MCF 10A (cell line): ENCODE results near the gene TP53AIP1. TPM values are rescaled to one million over a fixed set of nuclear protein-coding genes. Genes with fewer than 3 reads are reported as not detected.

Experiments used
- BruUV-seq: library from RNA; stranded (reverse); fragments of 400-500 nt; replicated peaks from 2 replicates; lab custom pipeline; 2021; lab: Mats Ljungman, UMichigan
- CTCF ChIA-PET: fragments of 300-600 bp; sonication (Branson Sonifier 250); formaldehyde crosslinking; extraction: SDS; loops from one replicate; lab custom pipeline; 2021; ENCODE audit warnings: antibody characterized with exemption, inconsistent platforms; lab: Yijun Ruan, JAX
- POLR2A ChIA-PET: fragments of 300-600, 350-650 bp; sonication (Branson Sonifier 250); formaldehyde crosslinking; extraction: SDS; loops from one replicate; lab custom pipeline; 2020; ENCODE audit warnings: antibody characterized with exemption, inconsistent platforms; lab: Yijun Ruan, JAX
- DNase-seq: peaks from one replicate; pipeline ENCODE4 v3.0.0-alpha.2; 2018; ENCODE audit not compliant: unreplicated experiment
- H3K27ac Mint-ChIP-seq: one replicate; pipeline ENCODE4 v1.8.0; 2022; ENCODE audit warnings: mild to moderate bottlenecking, low read depth, mixed read lengths; ENCODE audit not compliant: unreplicated experiment
- H3K27me3 Mint-ChIP-seq: one replicate; pipeline ENCODE4 v1.8.0; 2022; ENCODE audit warnings: mixed read lengths; ENCODE audit not compliant: insufficient read depth, unreplicated experiment
- H3K36me3 Mint-ChIP-seq: one replicate; pipeline ENCODE4 v1.8.0; 2022; ENCODE audit warnings: mild to moderate bottlenecking, moderate library complexity, mixed read lengths; ENCODE audit not compliant: insufficient read depth, unreplicated experiment
- H3K4me1 Mint-ChIP-seq: one replicate; pipeline ENCODE4 v1.8.0; 2022; ENCODE audit warnings: mixed read lengths; ENCODE audit not compliant: insufficient read depth, unreplicated experiment
- H3K4me3 Mint-ChIP-seq: one replicate; pipeline ENCODE4 v1.8.0; 2022; ENCODE audit warnings: mild to moderate bottlenecking, moderate library complexity, mixed read lengths; ENCODE audit not compliant: unreplicated experiment
- H3K9me3 Mint-ChIP-seq: one replicate; pipeline ENCODE4 v1.8.0; 2022; ENCODE audit warnings: mixed read lengths; ENCODE audit not compliant: unreplicated experiment
- CTCF ChIP-seq: fragments of 200-600 bp; IDR thresholded peaks from one replicate; pipeline ENCODE4 v1.8.0; 2022; ENCODE audit warnings: antibody characterized with exemption, mild to moderate bottlenecking; ENCODE audit not compliant: unreplicated experiment
- intact Hi-C: fragments of 100-400 bp; cut with micrococcal nuclease; formaldehyde crosslinking; loops from 2 replicates; pipeline ENCODE4 v1.14.1; 2022
- total RNA-seq: library from RNA; stranded (reverse); gene quantifications from 2 replicates; pipeline ENCODE4 v1.2.3, GENCODE V29; 2022

The TP53AIP1 gene
- total RNA-seq, 1 experiment from 2014 or later: 4.5 TPM

GRCh38 chr11:128941573-128942271 is 949 bp downstream of the TP53AIP1 start:
- BruUV-seq: no TSS peak
- POLR2A ChIA-PET: interaction anchor here (2.2 kb wide), 1 partner anchor 33 kb away, joined by 14 read pairs; no protein-coding TSS in a partner anchor
- H3K4me3 Mint-ChIP-seq: no peak overlapping the region

GRCh38 chr11:128941110-128941509 is 1.6 kb downstream of the TP53AIP1 start:
- TF ChIP-seq CTCF: no peak
- POLR2A ChIA-PET: interaction anchor here (1.0 to 2.2 kb wide), 2 partner anchors 33 to 51 kb away, joined by 4 to 14 read pairs; no protein-coding TSS in a partner anchor

More at GRCh38 chr11:128941573-128942271, 949 bp downstream of the TP53AIP1 start:
- intact Hi-C loops: no loop called here
- Mint-ChIP-seq H3K36me3 (no peaks in the 10 kb centered on the region), H3K4me1 (peaks cover 22% of the 10 kb centered on the region), H3K9me3 (no peaks in the 10 kb centered on the region), H3K27me3 (no peaks in the 10 kb centered on the region), H3K27ac (peak overlapping the region; percentile 86)
- no peak for TF ChIP-seq CTCF
- peak; percentile 58 for DNase-seq
- CTCF ChIA-PET: interaction anchor here (0.6 to 26.7 kb wide), 4 partner anchors 14 to 1632 kb away, joined by 4 to 598 read pairs (median 42); partner anchors contain the start of gene KCNJ5

DNA sequence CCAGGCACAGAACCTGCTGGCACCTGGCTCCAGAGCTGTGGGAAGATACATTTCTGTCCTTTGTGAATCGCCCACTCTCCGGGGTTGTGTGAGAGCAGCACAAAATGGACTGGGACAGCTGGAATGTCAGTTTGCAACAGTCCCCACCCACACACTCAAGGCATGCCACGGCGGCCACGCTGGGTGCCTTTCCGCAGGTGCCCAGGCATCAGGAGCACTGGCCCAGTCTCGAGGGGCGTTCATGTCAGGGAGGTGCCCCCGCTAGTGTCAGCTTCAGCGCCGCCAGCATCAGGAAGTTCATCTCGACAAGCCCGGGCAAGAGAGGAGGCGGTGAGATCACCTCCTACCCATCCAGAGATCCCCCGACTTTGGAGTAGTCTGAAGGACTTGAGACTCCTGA is 2.1 kb downstream of the TP53AIP1 start:
- no peaks in the 10 kb centered on the region for H3K27me3 Mint-ChIP-seq
- TF ChIP-seq CTCF: no peak
- peak; percentile 53 for DNase-seq
- ChIA-PET POLR2A (interaction anchor here (0.5 to 2.2 kb wide), 4 partner anchors 24 to 53 kb away, joined by 3 to 14 read pairs (median 4); no protein-coding TSS in a partner anchor), CTCF (interaction anchor here (0.7 to 26.7 kb wide), 6 partner anchors 16 to 62 kb away, joined by 3 to 598 read pairs (median 12); partner anchors contain the start of gene KCNJ5)
- no peaks in the 10 kb centered on the region for H3K9me3 Mint-ChIP-seq
- intact Hi-C loops: no loop called here
- H3K4me1 Mint-ChIP-seq: peaks cover 22% of the 10 kb centered on the region
- BruUV-seq: no TSS peak
- peak overlapping the region; percentile 86 for H3K27ac Mint-ChIP-seq
- peaks cover 1% of the 10 kb centered on the region for H3K36me3 Mint-ChIP-seq
- peak overlapping the region; percentile 7 for H3K4me3 Mint-ChIP-seq

More at GRCh38 chr11:128941110-128941509, 1.6 kb downstream of the TP53AIP1 start:
- BruUV-seq: TSS peak; percentile 52
- CTCF ChIA-PET: interaction anchor here (0.7 to 26.7 kb wide), 4 partner anchors 15 to 63 kb away, joined by 3 to 598 read pairs (median 42); partner anchors contain the start of gene KCNJ5
- Mint-ChIP-seq H3K27ac (peak overlapping the region; percentile 86), H3K4me1 (peaks cover 22% of the 10 kb centered on the region), H3K4me3 (no peak overlapping the region), H3K9me3 (no peaks in the 10 kb centered on the region), H3K36me3 (no peaks in the 10 kb centered on the region), H3K27me3 (no peaks in the 10 kb centered on the region)
- intact Hi-C loops: no loop called here
- DNase-seq: no peak

DNA sequence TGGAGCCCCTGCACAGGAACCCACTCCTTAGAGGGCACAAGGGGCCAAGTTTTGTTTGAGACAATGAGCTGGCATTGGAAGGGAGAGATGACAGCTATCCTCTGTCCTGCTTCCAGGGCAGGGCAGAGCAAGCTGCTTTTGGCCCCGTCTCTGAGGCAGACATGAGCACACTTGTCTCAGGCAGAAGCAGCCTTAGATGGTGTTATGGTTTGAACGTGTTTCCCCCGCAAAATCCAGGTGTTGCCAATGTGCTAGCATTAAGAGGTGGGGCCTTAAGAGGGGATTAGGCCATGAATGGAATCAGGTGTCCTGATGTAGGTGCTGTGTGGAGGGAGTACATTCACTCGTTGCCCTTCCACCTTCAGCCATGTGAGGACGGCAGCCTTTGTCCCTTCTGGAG is 2.5 kb downstream of the TP53AIP1 start:
- DNase-seq: peak; percentile 35

More for the DNA sequence above, 2.5 kb downstream of the TP53AIP1 start:
- TF ChIP-seq CTCF: no peak
- CTCF ChIA-PET: interaction anchor here (0.5 to 26.7 kb wide), 6 partner anchors 16 to 51 kb away, joined by 3 to 598 read pairs (median 12); partner anchors contain the start of gene KCNJ5
- H3K4me3 Mint-ChIP-seq: peak overlapping the region; percentile 7
- peaks cover 22% of the 10 kb centered on the region for H3K4me1 Mint-ChIP-seq
- H3K27ac Mint-ChIP-seq: no peak overlapping the region
- no TSS peak for BruUV-seq
- intact Hi-C loops: no loop called here
- H3K36me3 Mint-ChIP-seq: peaks cover 5% of the 10 kb centered on the region
- no peaks in the 10 kb centered on the region for H3K9me3 Mint-ChIP-seq
- POLR2A ChIA-PET: interaction anchor here (0.5 to 2.2 kb wide), 5 partner anchors 25 to 52 kb away, joined by 3 to 14 read pairs (median 3); no protein-coding TSS in a partner anchor
- no peaks in the 10 kb centered on the region for H3K27me3 Mint-ChIP-seq
